GOT3 (cell line): Measurements from ENCODE around the gene AATF.

Experiments used
- DNase-seq: peaks from one replicate; lab custom pipeline; 2025; ENCODE audit warnings: mixed read lengths; lab: John Stamatoyannopoulos, UW

Gene AATF

GRCh38 chr17:36979565-36979941, 30.8 kb downstream of the AATF start:
- no peak for DNase-seq

DNA sequence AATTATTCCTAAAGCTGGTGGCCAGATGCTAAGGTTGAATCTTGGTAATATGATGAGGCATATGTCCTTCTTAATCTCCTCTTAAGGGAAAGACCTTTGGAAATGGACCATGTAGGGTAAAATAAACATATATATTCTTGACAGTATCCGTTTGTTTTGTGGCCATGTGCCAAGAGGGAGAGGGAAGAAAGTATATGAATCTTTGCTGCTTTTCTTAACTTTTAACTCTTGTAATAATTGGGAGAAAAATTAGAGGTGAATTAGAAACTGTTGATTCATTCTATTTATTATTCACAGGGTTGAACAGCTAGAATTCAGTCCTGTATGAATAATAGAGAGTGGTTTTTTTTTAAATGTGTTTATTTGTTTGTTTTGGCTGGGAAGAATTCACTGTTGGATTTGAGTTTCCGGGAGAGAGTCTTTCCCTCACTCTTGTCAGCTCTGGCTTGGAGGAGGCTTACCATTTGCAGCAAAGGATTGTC, 31.6 kb downstream of the AATF start:
- no peak for DNase-seq

GRCh38 chr17:36983618-36984017, 34.9 kb downstream of the AATF start:
- DNase-seq = no peak

GRCh38 chr17:36989173-36989572, 40.4 kb downstream of the AATF start:
- DNase-seq = no peak

DNA sequence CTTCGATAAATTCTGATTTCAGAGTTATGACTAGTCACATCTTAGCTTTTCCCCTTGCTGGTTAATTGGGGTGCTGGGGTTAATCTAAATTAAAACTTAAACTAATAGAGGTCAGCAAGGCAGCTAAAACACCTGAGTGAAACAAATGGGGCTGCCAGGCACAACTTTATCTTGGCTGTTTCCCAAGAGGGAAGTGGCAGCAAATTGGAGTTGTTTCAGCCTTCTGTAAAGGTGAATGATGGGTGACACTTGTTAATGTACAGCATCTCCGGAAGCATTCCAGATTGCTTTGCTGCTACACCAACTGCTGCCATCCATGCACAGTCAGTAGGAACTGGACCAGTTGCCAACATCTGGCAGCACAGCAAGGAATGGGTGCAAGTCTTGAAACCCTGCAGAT, 43.9 kb downstream of the AATF start:
- DNase-seq = no peak

GRCh38 chr17:36993227-36993626, 44.5 kb downstream of the AATF start:
- DNase-seq = no peak

DNA sequence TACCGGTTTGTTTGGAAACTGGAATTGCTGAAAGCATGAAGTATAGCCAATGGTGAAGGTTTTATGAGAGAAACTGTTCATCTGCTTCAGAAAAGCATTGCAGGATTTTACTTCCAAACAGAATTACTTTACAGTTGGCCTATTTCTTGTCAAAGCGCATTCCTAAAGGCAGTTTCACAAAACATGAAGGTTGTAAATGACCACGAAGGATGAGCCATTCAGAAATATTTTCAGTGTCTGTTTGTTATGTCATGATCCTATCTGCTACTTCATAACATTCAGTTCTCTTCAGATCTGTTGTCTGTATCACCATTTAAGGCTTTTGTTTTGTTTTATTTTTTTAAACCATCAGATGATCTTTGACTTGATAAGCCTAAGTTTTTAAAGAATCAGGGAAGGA, 45.7 kb downstream of the AATF start:
- no peak for DNase-seq

DNA sequence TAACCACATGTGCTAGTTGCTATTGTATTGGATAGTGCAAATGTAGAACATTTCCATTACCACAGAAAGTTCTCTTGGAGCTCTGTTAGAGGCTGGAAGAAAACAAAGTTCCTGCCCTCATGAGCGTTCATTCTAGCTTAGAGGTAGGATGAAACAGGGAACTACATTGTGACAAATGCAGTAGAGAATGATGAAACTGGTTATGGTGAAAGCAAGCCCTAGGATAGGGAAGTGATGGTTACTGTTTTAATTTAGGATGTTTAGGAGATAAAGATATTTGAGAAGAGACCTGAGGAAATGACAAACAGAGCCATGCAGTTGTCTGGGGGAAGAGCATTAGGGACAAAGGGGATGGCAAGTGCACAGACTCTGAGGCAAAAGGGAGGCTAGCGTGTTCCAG, 50.7 kb downstream of the AATF start:
- DNase-seq = no peak

DNA sequence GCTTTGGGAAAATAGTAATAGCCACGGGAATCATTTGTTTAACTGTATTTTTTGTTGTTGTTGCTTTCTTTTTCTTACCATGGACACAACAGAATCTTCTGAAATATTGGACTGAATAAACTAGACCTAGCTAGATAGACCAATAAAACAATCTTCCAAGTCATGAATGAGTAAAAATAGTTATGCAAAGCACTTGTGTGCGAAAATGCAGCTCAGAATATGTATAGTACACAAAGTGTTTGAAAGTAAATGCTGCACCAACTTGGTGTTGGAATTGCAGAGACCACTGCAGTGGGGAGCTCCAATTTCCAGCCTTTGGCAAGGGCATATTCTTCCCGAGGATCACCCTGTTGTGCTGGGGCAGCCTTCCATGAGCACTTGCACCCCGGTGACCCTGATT, 68.0 kb downstream of the AATF start:
- DNase-seq = no peak

- DNase-seq = no peak
Measured at GRCh38 chr17:37017404-37017803, 68.7 kb downstream of the AATF start.

DNA sequence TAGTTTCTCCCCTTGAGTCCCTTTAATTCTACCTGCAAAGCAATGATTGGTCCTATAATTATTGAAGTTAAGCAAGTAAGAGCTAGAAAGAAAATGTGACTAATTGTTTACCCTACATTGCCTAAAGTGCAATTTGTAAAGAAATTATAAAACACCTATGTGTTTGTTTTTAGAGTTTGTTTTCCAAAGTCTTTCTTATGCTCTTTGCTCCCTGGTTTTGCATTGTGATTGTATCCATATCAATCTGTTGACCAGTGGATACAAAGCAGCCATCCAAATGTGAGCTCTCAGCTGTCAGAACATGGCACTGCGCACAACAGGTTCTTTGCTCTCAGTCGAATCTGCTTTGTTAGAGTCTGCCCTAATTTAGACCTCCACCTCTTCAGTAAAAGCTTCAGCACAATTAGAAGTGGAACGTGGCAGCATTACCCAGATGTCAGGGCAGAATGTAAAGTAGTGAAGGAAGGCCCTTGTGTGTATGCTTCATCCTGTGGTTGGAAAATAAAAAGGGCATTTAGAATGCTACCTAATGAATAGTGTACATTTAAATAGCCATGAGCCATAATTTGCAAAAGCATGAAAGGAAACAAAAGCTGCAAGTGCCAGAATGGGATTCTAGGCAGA, 70.5 kb downstream of the AATF start:
- DNase-seq = no peak

GRCh38 chr17:37019741-37020129, 71.0 kb downstream of the AATF start:
- no peak for DNase-seq

DNA sequence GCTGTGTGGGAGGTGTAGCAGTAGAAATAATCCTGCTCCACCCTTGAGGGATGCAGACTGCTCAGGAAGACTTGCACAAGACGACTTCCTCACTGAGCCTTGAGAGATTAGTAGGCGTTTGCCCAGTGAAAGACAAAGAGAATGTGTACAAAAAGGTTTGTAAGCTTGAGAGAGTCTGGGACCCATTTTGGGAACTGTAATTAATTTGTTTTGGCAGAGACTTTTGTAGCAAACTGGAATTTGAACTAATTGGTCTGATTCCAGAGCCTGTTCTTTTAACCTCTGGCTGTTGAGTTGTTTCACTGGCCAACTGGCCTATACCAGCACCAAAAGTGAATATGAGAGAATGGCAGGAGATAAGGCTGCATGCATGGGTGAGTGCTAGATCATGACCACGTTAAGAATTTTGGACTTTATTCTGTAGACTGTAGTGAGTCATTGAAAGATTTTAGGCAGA, 75.5 kb downstream of the AATF start:
- no peak for DNase-seq

DNA sequence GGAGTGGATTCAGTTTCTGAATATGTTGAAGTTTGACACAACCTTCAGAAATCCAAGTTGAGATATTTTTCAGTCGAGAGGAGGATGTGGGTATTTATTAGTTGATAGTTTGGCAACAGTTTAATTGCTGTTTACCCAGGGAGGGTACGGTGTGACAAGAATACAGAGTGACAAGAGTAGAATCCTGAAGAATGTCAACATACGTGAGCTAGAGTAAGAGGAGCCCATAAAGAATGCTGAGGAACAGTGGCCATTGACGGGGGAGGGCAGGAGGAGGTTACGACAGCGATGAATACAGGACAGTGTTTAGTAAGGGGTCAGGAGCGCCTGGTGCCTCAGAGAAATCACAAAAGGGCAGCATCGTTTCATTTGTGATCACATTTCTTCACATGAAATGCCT, 76.5 kb downstream of the AATF start:
- DNase-seq = no peak

- no peak for DNase-seq
Measured at GRCh38 chr17:37025847-37026530, 77.2 kb downstream of the AATF start.

DNA sequence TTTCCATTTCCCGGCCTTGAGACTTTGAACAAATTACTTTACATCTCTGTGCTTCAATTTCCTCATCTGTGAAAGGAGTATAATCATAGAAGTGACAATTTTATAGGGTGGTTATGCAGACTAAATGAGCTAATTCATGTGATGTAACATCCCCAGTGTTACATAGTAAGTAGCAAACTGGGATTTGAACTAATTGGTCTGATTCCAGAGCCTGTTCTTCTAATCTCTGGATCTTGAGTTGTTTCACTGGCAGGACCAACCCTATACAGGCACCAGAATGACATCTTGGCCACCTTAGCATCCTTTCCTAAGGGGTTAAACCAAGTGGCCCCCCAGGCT, 77.7 kb downstream of the AATF start:
- DNase-seq = no peak

- DNase-seq = no peak
Measured at GRCh38 chr17:37028040-37028439, 79.3 kb downstream of the AATF start.

- DNase-seq = no peak
Measured at GRCh38 chr17:37031493-37032083, 82.8 kb downstream of the AATF start.

GRCh38 chr17:37037590-37038155, 88.9 kb downstream of the AATF start:
- no peak for DNase-seq

DNA sequence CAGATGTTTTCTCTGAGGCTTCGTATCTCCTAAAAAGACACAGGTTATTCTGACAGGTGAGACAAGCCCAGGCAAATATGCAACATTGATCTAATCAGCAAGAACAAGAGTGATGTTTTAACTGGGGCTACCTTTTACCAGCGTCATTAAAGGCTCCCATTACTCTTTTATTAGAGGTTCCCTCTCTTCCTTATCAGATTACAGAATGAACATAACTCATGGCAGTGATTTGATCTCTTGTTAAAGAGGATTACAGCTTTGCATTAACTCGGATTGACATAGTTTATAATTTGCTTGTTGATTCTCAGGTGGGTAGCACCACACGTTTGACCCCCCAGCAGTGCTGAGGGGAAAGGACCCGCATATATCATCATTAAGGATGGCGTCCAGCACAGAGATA, 90.5 kb downstream of the AATF start:
- no peak for DNase-seq

- no peak for DNase-seq
Measured at GRCh38 chr17:37041932-37042331, 93.2 kb downstream of the AATF start.

DNA sequence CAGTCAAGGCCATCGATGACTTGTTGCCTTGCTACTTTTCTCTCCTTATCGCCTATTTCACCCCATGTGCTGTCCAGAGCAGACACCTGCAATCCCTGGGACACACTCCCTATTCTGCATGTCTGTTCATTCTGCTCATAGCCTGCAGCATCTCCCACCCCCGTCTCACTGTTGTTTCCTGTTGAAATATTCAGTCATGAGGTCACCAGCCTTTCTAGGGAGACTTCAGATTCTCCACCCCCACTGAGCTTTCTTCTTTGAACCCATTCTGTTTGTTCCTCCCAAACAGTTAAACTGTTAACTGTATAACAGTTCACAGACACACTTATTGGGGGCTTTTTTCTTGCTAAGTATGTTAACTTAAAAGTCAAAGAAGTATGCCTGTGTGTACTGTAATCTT, 94.4 kb downstream of the AATF start:
- DNase-seq = no peak

- DNase-seq = no peak
Measured at GRCh38 chr17:37045351-37045922, 96.7 kb downstream of the AATF start.
